PC-3 (cell line): Measurements from ENCODE around the gene PCCA. TPM values are rescaled to one million over a fixed set of nuclear protein-coding genes. Genes with fewer than 3 reads are reported as not detected.
"Not testable (repeated sequence)": the region's sequence is repeated elsewhere in the genome, so short reads cannot be mapped to it uniquely, and the experiment has no call there.

Source experiments
- ATAC-seq: fragments of 200-7000 bp; cut with Tn5 transposase; 2 replicates; pipeline ENCODE4 v1.9.1; 2020; ENCODE audit warnings: mild to moderate bottlenecking, moderate library complexity
- BruUV-seq: library from RNA; stranded (reverse); fragments of 400-500 nt; replicated peaks from 2 replicates; lab custom pipeline; 2021; lab: Mats Ljungman, UMichigan
- CTCF ChIA-PET: fragments of 300-600 bp; sonication (Branson Sonifier 250); formaldehyde crosslinking; loops from one replicate; lab custom pipeline; 2022; ENCODE audit warnings: antibody characterized with exemption; lab: Charles Lee
- POLR2A ChIA-PET: fragments of 300-600 bp; sonication (Branson Sonifier 250); formaldehyde crosslinking; loops from one replicate; lab custom pipeline; 2022; ENCODE audit warnings: antibody characterized with exemption; ENCODE audit not compliant: unreplicated experiment; lab: Charles Lee
- DNase-seq: peaks from one replicate; pipeline ENCODE4 v3.0.0-alpha.2; 2015
- H2AFZ ChIP-seq: fragments of 300-600 bp; sonication (generic); 2 replicates; pipeline ENCODE4 v1.6.0; 2016; ENCODE audit warnings: antibody characterized with exemption, low read length
- H3F3A ChIP-seq: fragments of 300-600 bp; sonication (generic); one replicate; pipeline ENCODE4 v1.6.0; 2017; ENCODE audit warnings: antibody characterized with exemption, low read length, control low read depth, mild to moderate bottlenecking; ENCODE audit not compliant: unreplicated experiment
- H3K27ac ChIP-seq: fragments of 300-600 bp; sonication (generic); 2 replicates; pipeline ENCODE4 v1.5.1; 2016; ENCODE audit warnings: mild to moderate bottlenecking, low read length
- H3K27me3 ChIP-seq: fragments of 300-600 bp; sonication (generic); 2 replicates; pipeline ENCODE4 v1.6.1; 2016; ENCODE audit warnings: low read length, mixed read lengths
- H3K36me3 ChIP-seq: fragments of 300-600 bp; sonication (generic); 2 replicates; pipeline ENCODE4 v1.6.1; 2016; ENCODE audit warnings: low read depth, mixed run types, low read length, mixed read lengths
- H3K4me1 ChIP-seq: fragments of 300-600 bp; sonication (generic); 2 replicates; pipeline ENCODE4 v1.5.1; 2016; ENCODE audit warnings: low read length; ENCODE audit not compliant: insufficient read depth
- H3K4me2 ChIP-seq: fragments of 300-600 bp; sonication (generic); 2 replicates; pipeline ENCODE4 v1.6.0; 2016; ENCODE audit warnings: low read length
- H3K4me3 ChIP-seq: fragments of 300-600 bp; sonication (generic); 2 replicates; pipeline ENCODE4 v1.5.1; 2016; ENCODE audit warnings: mild to moderate bottlenecking, low read length, mixed read lengths
- H3K79me2 ChIP-seq: fragments of 300-600 bp; sonication (generic); 2 replicates; pipeline ENCODE4 v1.6.1; 2017; ENCODE audit warnings: low read length, mixed read lengths
- H3K9ac ChIP-seq: fragments of 300-600 bp; sonication (generic); 2 replicates; pipeline ENCODE4 v1.6.0; 2016; ENCODE audit warnings: mild to moderate bottlenecking, low read length
- H3K9me2 ChIP-seq: fragments of 300-600 bp; sonication (generic); replicated peaks from 2 replicates; pipeline ENCODE4 v1.6.1; 2016; ENCODE audit warnings: mixed run types, low read length, mixed read lengths
- H3K9me3 ChIP-seq: fragments of 300-600 bp; sonication (generic); 2 replicates; pipeline ENCODE4 v1.6.1; 2016; ENCODE audit warnings: low read length, mixed read lengths
- H4K20me1 ChIP-seq: fragments of 300-600 bp; sonication (generic); 2 replicates; pipeline ENCODE4 v1.6.1; 2016; ENCODE audit warnings: low read length, mixed read lengths
- CTCF ChIP-seq: fragments of 300-600 bp; sonication (generic); conservative IDR thresholded peaks from 2 replicates; pipeline ENCODE4 v1.5.1; 2017; ENCODE audit warnings: antibody characterized with exemption, low read depth, mild to moderate bottlenecking, low read length
- EZH2 ChIP-seq: fragments of 300-600 bp; sonication (generic); IDR thresholded peaks from one replicate; pipeline ENCODE4 v1.6.1; 2017; ENCODE audit warnings: antibody characterized with exemption, mild to moderate bottlenecking, low read length; ENCODE audit not compliant: unreplicated experiment
- EZH2phosphoT487 ChIP-seq: fragments of 300-600 bp; sonication (generic); IDR thresholded peaks from 2 replicates; pipeline ENCODE4 v1.6.1; 2018; ENCODE audit warnings: mild to moderate bottlenecking, antibody characterized with exemption, low read length, borderline replicate concordance
- intact Hi-C: fragments of 100-400 bp; cut with micrococcal nuclease; formaldehyde crosslinking; loops from 2 replicates; pipeline ENCODE4 v1.9.0; 2023
- total RNA-seq: library from RNA; depleted of rRNA; stranded (reverse); fragments of >200 nt; gene quantifications from 2 replicates; pipeline ENCODE4 v1.2.3, GENCODE V29; 2014

Gene PCCA
- total RNA-seq, 1 experiment from 2014 or later = 10.5 TPM

DNA sequence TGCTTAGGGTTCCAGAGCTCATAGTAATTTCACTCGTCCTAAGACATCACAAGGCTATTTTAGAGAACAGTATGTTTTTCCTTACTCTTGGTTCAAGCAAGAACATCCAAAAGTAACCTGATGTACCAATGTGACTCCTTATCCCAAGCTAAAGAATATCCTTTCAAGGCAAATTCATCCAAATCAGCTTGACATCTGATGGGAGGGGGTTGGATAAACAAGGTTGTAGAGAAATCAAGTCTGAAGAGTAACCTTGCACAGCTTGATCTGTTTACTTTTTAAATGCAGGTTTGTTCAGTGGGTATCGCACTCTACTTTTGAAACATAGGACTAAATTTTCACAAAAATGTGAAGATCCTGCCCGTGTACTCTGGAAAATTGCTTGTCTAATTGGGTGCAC lies 298.5 kb downstream of the PCCA start:
- POLR2A ChIA-PET = no interaction called here
- no peaks in the 10 kb centered on the region for H3K9me2 ChIP-seq
- H3K4me3 ChIP-seq = no peak overlapping the region
- H3K9ac ChIP-seq = no peak overlapping the region
- H4K20me1 ChIP-seq = no peaks in the 10 kb centered on the region
- TF ChIP-seq EZH2phosphoT487 (no peak), EZH2 (no peak), CTCF (no peak)
- H3K79me2 ChIP-seq = no peaks in the 10 kb centered on the region
- CTCF ChIA-PET = no interaction called here
- no peak for ATAC-seq
- no peak overlapping the region for H2AFZ ChIP-seq
- no peaks in the 10 kb centered on the region for H3K36me3 ChIP-seq
- no TSS peak for BruUV-seq
- H3F3A ChIP-seq = no peaks in the 10 kb centered on the region
- no peak for DNase-seq
- H3K4me2 ChIP-seq = no peak overlapping the region
- H3K4me1 ChIP-seq = peaks cover 8% of the 10 kb centered on the region
- intact Hi-C loops = no loop called here
- H3K9me3 ChIP-seq = no peaks in the 10 kb centered on the region
- no peaks in the 10 kb centered on the region for H3K27me3 ChIP-seq
- no peak overlapping the region for H3K27ac ChIP-seq

- H3K27me3 ChIP-seq, H3F3A ChIP-seq, H3K4me2 ChIP-seq, H3K79me2 ChIP-seq, H4K20me1 ChIP-seq, H3K9me2 ChIP-seq, H3K27ac ChIP-seq, H2AFZ ChIP-seq, CTCF ChIA-PET, H3K9me3 ChIP-seq, H3K4me3 ChIP-seq, ATAC-seq, DNase-seq, H3K9ac ChIP-seq, BruUV-seq, H3K36me3 ChIP-seq, intact Hi-C loops, POLR2A ChIA-PET: not testable (repeated sequence)
- H3K4me1 ChIP-seq = peaks cover 13% of the 10 kb centered on the region
These were observed 299.3 kb downstream of the PCCA start for GRCh38 chr13:100388150-100388549.

- ChIA-PET POLR2A (no interaction called here), CTCF (no interaction called here)
- DNase-seq (no peak), ATAC-seq (no peak)
- no peaks in the 10 kb centered on the region for H3K9me2 ChIP-seq
- intact Hi-C loops = no loop called here
- H3K4me3 ChIP-seq = no peak overlapping the region
- no TSS peak for BruUV-seq
- no peaks in the 10 kb centered on the region for H3F3A ChIP-seq
- H3K4me2 ChIP-seq = no peak overlapping the region
- no peaks in the 10 kb centered on the region for H3K36me3 ChIP-seq
- H3K9ac ChIP-seq = no peak overlapping the region
- H3K79me2 ChIP-seq = no peaks in the 10 kb centered on the region
- H3K4me1 ChIP-seq = peaks cover 17% of the 10 kb centered on the region
- no peaks in the 10 kb centered on the region for H3K9me3 ChIP-seq
- no peak for TF ChIP-seq EZH2
- no peak for TF ChIP-seq CTCF
- TF ChIP-seq EZH2phosphoT487 = no peak
- H3K27me3 ChIP-seq = no peaks in the 10 kb centered on the region
- no peaks in the 10 kb centered on the region for H4K20me1 ChIP-seq
- no peak overlapping the region for H3K27ac ChIP-seq
- no peak overlapping the region for H2AFZ ChIP-seq
These were observed 300.0 kb downstream of the PCCA start for GRCh38 chr13:100388923-100389322.
